Lower lobe of right lung (tissue), 2 donors: Measurements from ENCODE around the gene KDM4E. TPM values are rescaled to one million over a fixed set of nuclear protein-coding genes. Genes with fewer than 3 reads are reported as not detected.

ENCODE experiments used
- ATAC-seq, 2 donors: fragments of 200-7000 bp; cut with Tn5 transposase; one replicate each; pipeline ENCODE4 v1.9.1; 2020 to 2022; ENCODE audit warnings: mild to moderate bottlenecking in 2 of 2, moderate library complexity in 2 of 2
- DNase-seq: peaks from one replicate; pipeline ENCODE4 v3.0.0-alpha.2; 2020
- H3K27ac ChIP-seq: fragments of 200-600 bp; one replicate; pipeline ENCODE4 v1.8.0; 2022
- H3K27me3 ChIP-seq: fragments of 200-600 bp; one replicate; pipeline ENCODE4 v1.8.0; 2022; ENCODE audit warnings: low read depth
- H3K36me3 ChIP-seq: fragments of 200-600 bp; one replicate; pipeline ENCODE4 v1.8.0; 2022; ENCODE audit warnings: mild to moderate bottlenecking
- H3K4me1 ChIP-seq: fragments of 200-600 bp; one replicate; pipeline ENCODE4 v1.8.0; 2022
- H3K4me3 ChIP-seq: fragments of 200-600 bp; one replicate; pipeline ENCODE4 v1.8.0; 2022; ENCODE audit warnings: mild to moderate bottlenecking
- H3K9me3 ChIP-seq: fragments of 200-600 bp; one replicate; pipeline ENCODE4 v1.8.0; 2022
- CTCF ChIP-seq: fragments of 200-600 bp; IDR thresholded peaks from one replicate; pipeline ENCODE4 v1.8.0; 2022; ENCODE audit warnings: antibody characterized with exemption, mild to moderate bottlenecking
- intact Hi-C: fragments of 100-400 bp; cut with DNase I; formaldehyde crosslinking; loops from one replicate; pipeline ENCODE4 v1.11.0; 2022
- total RNA-seq: library from RNA; stranded (reverse); fragmentation: NEBNext Ultra II Directional; extraction: Animal tissue kit (Norgen Biotek cat#: 25700); gene quantifications from one replicate; pipeline ENCODE4 v1.2.1, GENCODE V29; 2021
- donor health status: DM: no; HTN: yes; CAD: no; lungs with severe emphysema.

The KDM4E gene
- total RNA-seq, 1 donor from 2014 or later: not detected

GRCh38 chr11:95068549-95068948, 43.5 kb downstream of the KDM4E start:
- peak; percentile 82 for DNase-seq
- intact Hi-C loops: no loop called here

GRCh38 chr11:95070471-95070870, 45.4 kb downstream of the KDM4E start:
- intact Hi-C loops: no loop called here
- Histone ChIP-seq H3K4me3 (no peak overlapping the region), H3K4me1 (peaks cover 40% of the 10 kb centered on the region), H3K27me3 (no peaks in the 10 kb centered on the region), H3K9me3 (no peaks in the 10 kb centered on the region), H3K27ac (no peak overlapping the region), H3K36me3 (no peaks in the 10 kb centered on the region)
- no peak for TF ChIP-seq CTCF
- DNase-seq: no peak
- ATAC-seq: no peak

More at GRCh38 chr11:95068549-95068948, 43.5 kb downstream of the KDM4E start:
- H3K27ac ChIP-seq: peak overlapping the region; percentile 98
- H3K36me3 ChIP-seq: no peaks in the 10 kb centered on the region
- TF ChIP-seq CTCF: no peak
- H3K9me3 ChIP-seq: no peaks in the 10 kb centered on the region
- peak overlapping the region; percentile 82 for H3K4me3 ChIP-seq
- peaks cover 27% of the 10 kb centered on the region for H3K4me1 ChIP-seq
- ATAC-seq: peak; percentile 91
- no peaks in the 10 kb centered on the region for H3K27me3 ChIP-seq

- Histone ChIP-seq H3K4me3 (no peak overlapping the region), H3K4me1 (peaks cover 55% of the 10 kb centered on the region), H3K27me3 (no peaks in the 10 kb centered on the region), H3K9me3 (no peaks in the 10 kb centered on the region), H3K27ac (no peak overlapping the region), H3K36me3 (no peaks in the 10 kb centered on the region)
- intact Hi-C loops: no loop called here
- TF ChIP-seq CTCF: no peak
- ATAC-seq: no peak
- no peak for DNase-seq
These were observed 47.9 kb downstream of the KDM4E start for GRCh38 chr11:95072948-95073347.

GRCh38 chr11:95074792-95075563, 49.9 kb downstream of the KDM4E start:
- ATAC-seq (peak; percentile 62 to 65), DNase-seq (peak; percentile 76)
- peak overlapping the region; percentile 27 for H3K27ac ChIP-seq
- H3K9me3 ChIP-seq: no peaks in the 10 kb centered on the region
- intact Hi-C loops: no loop called here
- no peak overlapping the region for H3K4me3 ChIP-seq
- no peak for TF ChIP-seq CTCF
- no peaks in the 10 kb centered on the region for H3K36me3 ChIP-seq
- H3K27me3 ChIP-seq: no peaks in the 10 kb centered on the region
- peaks cover 41% of the 10 kb centered on the region for H3K4me1 ChIP-seq

- intact Hi-C loops: no loop called here
- H3K9me3 ChIP-seq: no peaks in the 10 kb centered on the region
- DNase-seq (no peak), ATAC-seq (peak; percentile 76 to 88)
- H3K27ac ChIP-seq: no peak overlapping the region
- H3K27me3 ChIP-seq: no peaks in the 10 kb centered on the region
- H3K4me3 ChIP-seq: no peak overlapping the region
- no peaks in the 10 kb centered on the region for H3K36me3 ChIP-seq
- peaks cover 37% of the 10 kb centered on the region for H3K4me1 ChIP-seq
- TF ChIP-seq CTCF: no peak
These were observed 51.4 kb downstream of the KDM4E start for GRCh38 chr11:95076416-95076815.
